ENCODE measurements around the gene STK17A. TPM values are rescaled to one million over a fixed set of nuclear protein-coding genes. Genes with fewer than 3 reads are reported as not detected.

Gene STK17A
- total RNA-seq, 1 experiment from 2014 or later: 9.8 TPM

GRCh38 chr7:43652364-43652763, 69.5 kb downstream of the STK17A start:
- TF ChIP-seq, protein P1, sequence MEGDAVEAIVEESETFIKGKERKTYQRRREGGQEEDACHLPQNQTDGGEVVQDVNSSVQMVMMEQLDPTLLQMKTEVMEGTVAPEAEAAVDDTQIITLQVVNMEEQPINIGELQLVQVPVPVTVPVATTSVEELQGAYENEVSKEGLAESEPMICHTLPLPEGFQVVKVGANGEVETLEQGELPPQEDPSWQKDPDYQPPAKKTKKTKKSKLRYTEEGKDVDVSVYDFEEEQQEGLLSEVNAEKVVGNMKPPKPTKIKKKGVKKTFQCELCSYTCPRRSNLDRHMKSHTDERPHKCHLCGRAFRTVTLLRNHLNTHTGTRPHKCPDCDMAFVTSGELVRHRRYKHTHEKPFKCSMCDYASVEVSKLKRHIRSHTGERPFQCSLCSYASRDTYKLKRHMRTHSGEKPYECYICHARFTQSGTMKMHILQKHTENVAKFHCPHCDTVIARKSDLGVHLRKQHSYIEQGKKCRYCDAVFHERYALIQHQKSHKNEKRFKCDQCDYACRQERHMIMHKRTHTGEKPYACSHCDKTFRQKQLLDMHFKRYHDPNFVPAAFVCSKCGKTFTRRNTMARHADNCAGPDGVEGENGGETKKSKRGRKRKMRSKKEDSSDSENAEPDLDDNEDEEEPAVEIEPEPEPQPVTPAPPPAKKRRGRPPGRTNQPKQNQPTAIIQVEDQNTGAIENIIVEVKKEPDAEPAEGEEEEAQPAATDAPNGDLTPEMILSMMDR (conservative IDR thresholded peaks at IDR 0.05): no peak
- Histone ChIP-seq H2BK20ac (ENCODE audit: low read depth, low read length, poor library complexity, severe bottlenecking) (no peak overlapping the region), H2AK5ac (ENCODE audit: insufficient read length, low read length) (no peak overlapping the region), H2BK5ac (ENCODE audit: insufficient read length, low read length) (no peak overlapping the region), H2AFZ (ENCODE audit: low read length) (no peak overlapping the region), H3K27ac (ENCODE audit: insufficient read length, low read depth, low read length) (no peak overlapping the region), H3K79me1 (ENCODE audit: insufficient read depth, low read depth, low read length, poor library complexity, severe bottlenecking) (peaks cover 5% of the 10 kb centered on the region), H3T11ph (ENCODE audit: low read length) (no peak overlapping the region), H2BK120ac (ENCODE audit: low read depth, low read length, poor library complexity, severe bottlenecking) (no peak overlapping the region), H4K8ac (replicated peaks; ENCODE audit: insufficient read length, low read depth, low read length) (no peak overlapping the region), H3K9ac (ENCODE audit: extremely low read depth, insufficient read length, low read length) (no peak overlapping the region), H2BK12ac (ENCODE audit: insufficient read length, low read depth, low read length) (no peak overlapping the region), H3K4me2 (ENCODE audit: insufficient read depth, insufficient read length, low read length) (no peak overlapping the region), H3K4ac (ENCODE audit: low read depth, low read length) (no peak overlapping the region), H3K18ac (ENCODE audit: insufficient read length, low read depth, low read length) (no peak overlapping the region), H3K56ac (ENCODE audit: insufficient read length, low read depth, low read length) (no peak overlapping the region), H3K23me2 (ENCODE audit: insufficient read length, low read depth, low read length, poor library complexity, severe bottlenecking) (no peaks in the 10 kb centered on the region), H3K27me3 (ENCODE audit: insufficient read depth, low read length) (no peaks in the 10 kb centered on the region), H3K4me1 (ENCODE audit: insufficient read depth, low read length) (peaks cover 13% of the 10 kb centered on the region; the same call in 1 of the 2 replicates), H4K91ac (ENCODE audit: insufficient read length, low read depth, low read length) (no peak overlapping the region), H3K14ac (ENCODE audit: insufficient read depth, low read length) (no peak overlapping the region), H3K23ac (ENCODE audit: insufficient read length, low read depth, low read length) (no peak overlapping the region), H3K79me2 (ENCODE audit: insufficient read depth, low read length) (no peaks in the 10 kb centered on the region; the same call in 1 of the 2 replicates), H3K9me3 (ENCODE audit: control insufficient read depth, low read depth, low read length) (no peaks in the 10 kb centered on the region), H4K20me1 (ENCODE audit: control insufficient read depth, insufficient read depth, insufficient read length) (no peaks in the 10 kb centered on the region), H2BK15ac (ENCODE audit: low read depth, low read length) (no peak overlapping the region), H4K5ac (ENCODE audit: insufficient read length, low read depth, low read length) (no peak overlapping the region)
- Mint-ChIP-seq H3K27me3 (ENCODE audit: low read depth) (no peaks in the 10 kb centered on the region), H3K27ac (no peak overlapping the region; a peak in 1 of 7 replicates), H3K4me3 (no peak overlapping the region), H3K4me1 (peaks cover 40 to 45% of the 10 kb centered on the region in 2 experiments), H3K9me3 (no peaks in the 10 kb centered on the region), H3K36me3 (ENCODE audit: insufficient read depth in 1 of 3, low read depth in 3 of 3) (peaks cover 2 to 19% (median 16%) of the 10 kb centered on the region in 3 experiments; a peak in 6 of 7 replicates)
- DNase-seq: no peak

All from H9 (cell line).